LNCaP clone FGC (cell line): Measurements from ENCODE around the gene SPINT1.
A peak's percentile ranks its signal among the peaks of the same experiment; 100 is the strongest.

Experiments used
- DNase-seq: peaks from one replicate; pipeline ENCODE4 v3.0.0-alpha.2; 2011; ENCODE audit warnings: low read depth
- H3K4me3 ChIP-seq: 2 replicates; pipeline ENCODE4 v1.5.1; 2011; ENCODE audit warnings: mild to moderate bottlenecking, low read depth, low read length, control low read depth
- TF ChIP-seq, protein P1 (sequence below): IDR thresholded peaks from 2 replicates; pipeline ENCODE4 v1.5.1; 2012; ENCODE audit warnings: mild to moderate bottlenecking; ENCODE audit not compliant: control insufficient read depth, insufficient read depth; ENCODE audit errors: extremely low read depth

SPINT1 gene

DNA sequence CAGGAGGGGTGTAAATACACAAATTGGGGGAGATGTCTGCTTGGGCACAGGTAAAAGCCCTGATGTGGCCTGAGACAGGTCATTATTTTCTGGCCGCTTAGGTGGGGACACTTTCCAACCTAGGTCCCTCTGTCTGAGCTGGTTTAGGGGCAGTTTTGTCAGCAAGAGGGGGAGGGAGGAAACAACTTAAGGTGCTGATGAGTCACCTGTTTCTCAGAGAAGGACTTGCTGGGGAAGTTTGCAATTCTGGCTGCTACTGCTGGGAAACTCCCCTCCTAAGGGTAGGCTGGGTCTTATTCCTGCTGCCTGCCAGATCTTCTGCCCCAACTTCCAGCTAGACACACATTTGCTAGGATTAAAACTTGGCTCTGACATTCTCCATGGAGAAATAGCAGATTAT, 34.9 kb downstream of the SPINT1 start:
- TF ChIP-seq, protein P1, sequence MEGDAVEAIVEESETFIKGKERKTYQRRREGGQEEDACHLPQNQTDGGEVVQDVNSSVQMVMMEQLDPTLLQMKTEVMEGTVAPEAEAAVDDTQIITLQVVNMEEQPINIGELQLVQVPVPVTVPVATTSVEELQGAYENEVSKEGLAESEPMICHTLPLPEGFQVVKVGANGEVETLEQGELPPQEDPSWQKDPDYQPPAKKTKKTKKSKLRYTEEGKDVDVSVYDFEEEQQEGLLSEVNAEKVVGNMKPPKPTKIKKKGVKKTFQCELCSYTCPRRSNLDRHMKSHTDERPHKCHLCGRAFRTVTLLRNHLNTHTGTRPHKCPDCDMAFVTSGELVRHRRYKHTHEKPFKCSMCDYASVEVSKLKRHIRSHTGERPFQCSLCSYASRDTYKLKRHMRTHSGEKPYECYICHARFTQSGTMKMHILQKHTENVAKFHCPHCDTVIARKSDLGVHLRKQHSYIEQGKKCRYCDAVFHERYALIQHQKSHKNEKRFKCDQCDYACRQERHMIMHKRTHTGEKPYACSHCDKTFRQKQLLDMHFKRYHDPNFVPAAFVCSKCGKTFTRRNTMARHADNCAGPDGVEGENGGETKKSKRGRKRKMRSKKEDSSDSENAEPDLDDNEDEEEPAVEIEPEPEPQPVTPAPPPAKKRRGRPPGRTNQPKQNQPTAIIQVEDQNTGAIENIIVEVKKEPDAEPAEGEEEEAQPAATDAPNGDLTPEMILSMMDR: no peak
- DNase-seq: no peak
- H3K4me3 ChIP-seq: no peak overlapping the region

DNA sequence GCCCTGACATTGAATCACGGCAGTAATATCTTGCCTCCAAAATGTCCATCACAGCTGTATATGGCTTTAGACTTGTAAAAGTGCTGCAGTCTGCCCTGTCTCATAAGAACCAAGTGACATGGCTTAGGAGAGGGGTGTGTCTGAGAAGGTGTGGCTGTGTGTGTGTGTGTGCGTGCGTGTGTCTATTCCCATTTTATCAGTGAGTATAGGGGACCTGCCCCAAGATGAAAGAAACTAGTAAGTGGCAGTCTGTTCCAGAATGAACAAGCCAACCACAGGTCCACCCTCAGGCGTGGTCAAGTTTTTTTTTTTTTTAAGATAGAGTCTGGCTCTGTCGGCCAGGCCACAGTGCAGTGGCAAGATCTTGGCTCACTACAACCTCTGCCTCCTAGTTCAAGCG, 35.8 kb downstream of the SPINT1 start:
- TF ChIP-seq, protein P1: no peak
- DNase-seq: no peak
- no peak overlapping the region for H3K4me3 ChIP-seq

DNA sequence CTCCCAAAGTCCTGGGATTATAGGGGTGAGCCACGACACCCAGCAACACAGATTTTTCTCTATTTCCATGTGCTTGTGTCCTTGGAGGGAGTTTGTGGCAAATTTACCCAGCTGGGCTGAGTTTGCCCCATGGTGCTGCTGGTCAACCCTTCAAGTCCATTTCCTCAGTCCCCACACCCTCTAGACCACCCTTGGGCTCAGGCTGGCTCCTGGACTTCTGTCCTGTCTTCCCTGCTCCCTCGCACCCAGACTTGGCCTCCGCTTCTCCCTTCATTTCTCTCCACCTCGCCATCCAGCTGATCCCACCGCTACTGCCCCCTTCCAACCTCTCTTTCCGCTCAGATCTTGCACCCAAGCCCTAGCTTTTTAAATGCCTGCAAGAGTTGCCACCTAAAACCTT, 37.5 kb downstream of the SPINT1 start:
- DNase-seq: no peak
- H3K4me3 ChIP-seq: no peak overlapping the region
- TF ChIP-seq, protein P1: no peak

DNA sequence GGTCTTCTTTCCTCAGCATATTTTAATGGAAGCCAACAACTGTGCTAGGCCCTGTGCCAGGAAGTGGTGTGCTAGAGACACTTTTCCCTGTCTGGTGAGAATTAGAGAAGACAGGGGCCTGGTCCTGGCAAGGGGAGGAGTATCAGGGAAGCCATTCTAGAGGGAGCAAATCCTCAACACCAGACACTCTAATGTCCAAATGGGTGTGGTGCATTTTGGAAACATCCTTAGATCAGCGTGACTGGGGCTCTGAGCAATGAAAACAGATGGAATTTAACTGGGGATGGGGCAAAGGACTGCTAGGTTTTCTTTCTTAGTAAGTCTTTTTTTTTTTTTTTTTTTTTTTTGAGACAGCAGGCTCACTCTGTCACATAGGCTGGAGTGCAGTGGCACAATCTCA, 42.7 kb downstream of the SPINT1 start:
- TF ChIP-seq, protein P1: no peak
- no peak overlapping the region for H3K4me3 ChIP-seq

DNA sequence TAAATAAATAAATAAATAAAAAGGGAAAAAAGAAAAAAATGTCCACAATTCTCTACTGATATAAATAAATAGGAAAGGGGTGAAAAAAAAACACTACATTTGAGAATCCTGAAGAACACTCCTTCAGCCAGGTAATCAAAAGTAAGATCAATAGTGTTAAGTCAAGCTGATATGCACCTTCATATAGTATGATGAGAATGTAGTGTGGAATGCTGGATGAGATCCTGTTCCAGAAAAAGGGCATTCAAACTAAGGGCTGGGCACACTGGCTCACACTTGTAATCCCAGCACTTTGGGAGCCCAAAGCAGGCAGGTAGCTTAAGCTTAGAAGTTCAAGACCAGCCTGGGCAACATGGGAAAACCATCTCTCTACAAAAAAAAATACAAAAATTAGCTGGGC, 45.3 kb downstream of the SPINT1 start:
- TF ChIP-seq, protein P1: no peak
- DNase-seq: no peak
- no peak overlapping the region for H3K4me3 ChIP-seq

More for the DNA sequence above, 42.7 kb downstream of the SPINT1 start:
- DNase-seq: no peak

DNA sequence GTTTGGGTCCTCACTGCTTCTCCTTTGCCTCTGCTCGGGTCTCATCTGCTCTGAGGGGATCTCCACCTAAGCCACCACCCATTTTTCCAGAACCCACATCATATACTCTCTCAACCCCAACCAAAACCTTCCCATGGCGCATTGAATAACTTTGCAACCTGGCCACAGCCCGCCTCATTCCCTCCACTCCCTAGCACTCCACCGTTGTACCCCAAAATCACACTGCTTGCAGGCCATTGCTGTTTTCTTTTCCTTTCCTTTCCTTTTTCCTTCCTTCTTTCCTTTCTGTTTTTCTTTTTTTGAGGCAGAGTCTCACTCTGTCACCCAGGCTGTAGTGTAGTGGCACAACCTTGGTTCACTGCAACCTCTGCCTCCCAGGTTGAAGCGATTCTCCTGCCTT, 47.3 kb downstream of the SPINT1 start:
- DNase-seq: no peak
- no peak overlapping the region for H3K4me3 ChIP-seq
- TF ChIP-seq, protein P1: no peak

DNA sequence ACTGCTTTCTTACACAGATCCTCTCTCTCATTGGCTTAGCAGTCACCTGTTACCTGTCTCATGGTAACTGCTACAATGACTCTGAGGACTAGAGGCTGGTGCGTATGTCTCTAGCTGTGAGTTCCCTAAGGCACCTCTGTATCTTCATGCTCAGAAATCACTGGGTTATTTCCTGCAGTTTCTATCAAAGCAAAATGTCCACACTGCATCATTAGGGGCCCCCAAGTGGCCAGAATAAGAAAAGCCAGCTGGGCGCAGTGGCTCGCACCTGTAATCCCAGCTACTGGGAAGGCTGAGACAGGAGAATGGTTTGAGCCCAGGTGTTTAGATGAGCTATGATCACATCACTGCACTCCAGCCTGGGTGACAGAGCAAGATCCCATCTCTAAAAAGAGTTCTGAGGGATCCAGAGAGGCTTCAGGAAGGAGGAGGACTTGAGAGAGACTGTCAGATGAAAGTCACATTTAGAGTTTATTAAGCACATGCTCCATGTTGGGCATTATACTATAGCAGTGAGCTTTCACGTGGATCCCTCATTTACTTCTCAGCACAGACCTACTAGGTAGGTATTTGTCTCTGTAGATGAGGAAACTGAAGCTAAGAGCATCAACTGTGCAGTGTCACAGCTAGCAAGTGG, 48.1 kb downstream of the SPINT1 start:
- DNase-seq: no peak
- TF ChIP-seq, protein P1: peak; percentile 78
- no peak overlapping the region for H3K4me3 ChIP-seq
